NOMO-1 treated with dmso at 0.1 percent for 144 hours (cell line): ENCODE data around the gene HK1.

ENCODE experiments used
- DNase-seq: peaks from one replicate; lab custom pipeline; 2025; ENCODE audit not compliant: unreplicated experiment; lab: John Stamatoyannopoulos, UW

HK1 gene

GRCh38 chr10:69416695-69417094 is 138.4 kb downstream of the HK1 start, which contains the start of gene TACR2:
TSS of gene TACR2 (minus strand) at chr10:69416918. CDS start at chr10:69416323, 595 bp downstream.
- no peak for DNase-seq

- no peak for DNase-seq
Observed at GRCh38 chr10:69417542-69417941, 139.2 kb downstream of the HK1 start.

GRCh38 chr10:69418052-69418752 is 139.9 kb downstream of the HK1 start:
- no peak for DNase-seq

- DNase-seq, result no peak
Observed at GRCh38 chr10:69419096-69419743, 140.9 kb downstream of the HK1 start.

- no peak for DNase-seq
Observed at GRCh38 chr10:69419744-69420126, 141.4 kb downstream of the HK1 start.

GRCh38 chr10:69421611-69422308 is 143.5 kb downstream of the HK1 start:
- DNase-seq, result no peak

- DNase-seq, result no peak
Observed at GRCh38 chr10:69422676-69423075, 144.4 kb downstream of the HK1 start.

- DNase-seq, result no peak
Observed at GRCh38 chr10:69425041-69425440, 146.7 kb downstream of the HK1 start.

GRCh38 chr10:69425511-69426298 is 147.4 kb downstream of the HK1 start:
- DNase-seq, result no peak

- no peak for DNase-seq
Observed at GRCh38 chr10:69426376-69426727, 148.1 kb downstream of the HK1 start.

GRCh38 chr10:69428165-69428564 is 149.9 kb downstream of the HK1 start:
- no peak for DNase-seq

GRCh38 chr10:69434169-69434568 is 155.9 kb downstream of the HK1 start:
- no peak for DNase-seq

GRCh38 chr10:69434926-69435325 is 156.6 kb downstream of the HK1 start:
- DNase-seq, result no peak

GRCh38 chr10:69435966-69436520 is 157.7 kb downstream of the HK1 start:
- no peak for DNase-seq

- no peak for DNase-seq
Observed at GRCh38 chr10:69437321-69438259, 159.3 kb downstream of the HK1 start.

GRCh38 chr10:69438536-69439349 is 160.4 kb downstream of the HK1 start:
- DNase-seq, result no peak

GRCh38 chr10:69439350-69439739 is 161.0 kb downstream of the HK1 start:
- DNase-seq, result no peak

GRCh38 chr10:69439813-69440506 is 161.7 kb downstream of the HK1 start:
- DNase-seq, result peak; percentile 29

GRCh38 chr10:69443354-69443753 is 165.1 kb downstream of the HK1 start:
- no peak for DNase-seq
